Measurements from ENCODE around the gene ROR1.

GRCh38 chr1:63836830-63837229, 63.0 kb downstream of the ROR1 start:
- TF ChIP-seq POLR2AphosphoS5 (IDR thresholded peaks at IDR 0.05): no peak
- no peak for TF ChIP-seq CTCF (IDR thresholded peaks at IDR 0.05)
- no peak for TF ChIP-seq EP300 (IDR thresholded peaks at IDR 0.05)

All from suprapubic skin (tissue), 4 donors.